HCT116 (cell line): Measurements from ENCODE around the gene ZNF341. TPM values are rescaled to one million over a fixed set of nuclear protein-coding genes. Genes with fewer than 3 reads are reported as not detected.

Experiments
- ATAC-seq: fragments of 200-7000 bp; cut with Tn5 transposase; 2 replicates; pipeline ENCODE4 v1.9.1; 2020; ENCODE audit warnings: mild to moderate bottlenecking, moderate library complexity
- BruUV-seq: library from RNA; stranded (reverse); fragments of 400-500 nt; replicated peaks from 2 replicates; lab custom pipeline; 2021; lab: Mats Ljungman, UMichigan
- CTCF ChIA-PET: fragments of 300-600 bp; sonication (Branson Sonifier 250); formaldehyde crosslinking; loops from one replicate; lab custom pipeline; 2021; ENCODE audit warnings: antibody characterized with exemption; lab: Charles Lee
- POLR2A ChIA-PET: fragments of 300-600, 350-600 bp; sonication (Branson Sonifier 250); formaldehyde crosslinking; loops from one replicate; lab custom pipeline; 2021; ENCODE audit warnings: antibody characterized with exemption; lab: Charles Lee
- RAD21 ChIA-PET, 2 experiments: fragments of 300-600 bp; sonication (Branson Sonifier 250); formaldehyde crosslinking; loops; one replicate each; lab custom pipeline; 2023; ENCODE audit warnings: low total read pairs in 2 of 2; ENCODE audit not compliant: uncharacterized antibody in 2 of 2, unreplicated experiment in 2 of 2, low non-redundant PET in 1 of 2; lab: Charles Lee
- DNase-seq: peaks from one replicate; pipeline ENCODE4 v3.0.0-alpha.2; 2010; ENCODE audit warnings: low read depth, low spot score
- H2AFZ ChIP-seq: fragments of 200-600 bp; shearing (Covaris generic), sonication (generic); 2 replicates; pipeline ENCODE4 v1.6.1; 2017; ENCODE audit warnings: low read depth, mixed run types, mixed read lengths, antibody characterized with exemption, low read length; ENCODE audit not compliant: poor library complexity, severe bottlenecking
- H3K27ac ChIP-seq: 2 replicates; pipeline ENCODE4 v1.5.1; 2012; ENCODE audit warnings: low read depth, low read length
- H3K27me3 ChIP-seq: fragments of 200-600 bp; sonication (generic); 2 replicates; pipeline ENCODE4 v1.6.1; 2016; ENCODE audit warnings: mixed run types, low read length, mixed read lengths; ENCODE audit not compliant: insufficient read depth
- H3K36me3 ChIP-seq, 2 experiments: fragments of 200-500 bp in 1 of 2; fragments of 200-600 bp in 1 of 2; sonication (Bioruptor generic) in 1 of 2; sonication (generic) in 1 of 2; 2 replicates each; pipeline versions ENCODE4 v1.5.1 to v1.6.1; 2014 to 2016; ENCODE audit warnings: low read length in 2 of 2, inconsistent platforms in 1 of 2, mixed read lengths in 1 of 2, mixed run types in 1 of 2; ENCODE audit not compliant: insufficient read depth in 2 of 2, control insufficient read depth in 1 of 2
- H3K4me1 ChIP-seq, 2 experiments: fragments of 200-600 bp in 1 of 2; sonication (generic) in 1 of 2; 2 replicates each; pipeline versions ENCODE4 v1.5.1 to v1.6.1; 2012 to 2017; ENCODE audit warnings: low read length in 2 of 2, inconsistent platforms in 1 of 2, mild to moderate bottlenecking in 1 of 2, mixed read lengths in 1 of 2, mixed run types in 1 of 2, moderate library complexity in 1 of 2; ENCODE audit not compliant: insufficient read depth in 2 of 2, control insufficient read depth in 1 of 2
- H3K4me2 ChIP-seq: fragments of 200-600 bp; sonication (generic); 2 replicates; pipeline ENCODE4 v1.6.1; 2017; ENCODE audit warnings: mixed run types, low read length, mixed read lengths
- H3K4me3 ChIP-seq, 2 experiments: fragments of 200-600 bp in 1 of 2; sonication (generic) in 1 of 2; replicated peaks in 1 of 2; 2 replicates each; pipeline ENCODE4 v1.5.1; 2011 to 2016; ENCODE audit warnings: low read length in 2 of 2, control low read depth in 1 of 2, low read depth in 1 of 2, mild to moderate bottlenecking in 1 of 2, mixed read lengths in 1 of 2, mixed run types in 1 of 2
- H3K79me2 ChIP-seq: fragments of 200-600 bp; sonication (generic); 2 replicates; pipeline ENCODE4 v1.6.1; 2017; ENCODE audit warnings: mild to moderate bottlenecking, mixed run types, low read length, moderate library complexity, mixed read lengths; ENCODE audit not compliant: insufficient read depth
- H3K9ac ChIP-seq: fragments of 200-600 bp; sonication (generic); 2 replicates; pipeline ENCODE4 v1.6.1; 2016; ENCODE audit warnings: low read length, mixed read lengths
- H3K9me2 ChIP-seq: fragments of 200-600 bp; sonication (generic), shearing (Covaris generic); 2 replicates; pipeline ENCODE4 v1.6.1; 2017; ENCODE audit warnings: mixed run types, mild to moderate bottlenecking, moderate library complexity; ENCODE audit not compliant: insufficient read depth
- H3K9me3 ChIP-seq, 2 experiments: fragments of 200-500 bp in 1 of 2; fragments of 200-600 bp in 1 of 2; sonication (Bioruptor generic) in 1 of 2; sonication (generic) in 1 of 2; 2 replicates each; pipeline ENCODE4 v1.6.1; 2014 to 2017; ENCODE audit warnings: low read length in 2 of 2, mixed read lengths in 2 of 2, inconsistent platforms in 1 of 2, low read depth in 1 of 2, mild to moderate bottlenecking in 1 of 2, mixed run types in 1 of 2, moderate library complexity in 1 of 2; ENCODE audit not compliant: control insufficient read depth in 1 of 2, insufficient read depth in 1 of 2
- H4K20me1 ChIP-seq: fragments of 200-600 bp; sonication (generic), shearing (Covaris generic); 2 replicates; pipeline ENCODE4 v1.6.1; 2017; ENCODE audit warnings: mixed run types, mild to moderate bottlenecking, moderate library complexity; ENCODE audit not compliant: insufficient read depth
- CTCF ChIP-seq, 3 experiments: fragments of 200-600 bp in 1 of 3; sonication (generic) in 1 of 3; IDR thresholded peaks in 2 of 3; conservative IDR thresholded peaks in 1 of 3; 2 replicates each; pipeline ENCODE4 v1.5.1; 2012 to 2017; ENCODE audit warnings: low read depth in 2 of 3, low read length in 2 of 3, antibody characterized with exemption in 1 of 3, borderline replicate concordance in 1 of 3, control low read depth in 1 of 3, mild to moderate bottlenecking in 1 of 3, mixed read lengths in 1 of 3, mixed run types in 1 of 3, moderate library complexity in 1 of 3; ENCODE audit not compliant: insufficient read depth in 1 of 3
- EGR1 ChIP-seq: IDR thresholded peaks from 2 replicates; pipeline ENCODE4 v1.6.1; 2012; ENCODE audit warnings: low read depth
- ELF1 ChIP-seq: IDR thresholded peaks from 2 replicates; pipeline ENCODE4 v1.6.1; 2012; ENCODE audit warnings: low read depth, borderline replicate concordance
- EZH2 ChIP-seq: fragments of 200-600 bp; sonication (generic); IDR thresholded peaks from 2 replicates; pipeline ENCODE4 v1.6.1; 2017; ENCODE audit warnings: antibody characterized with exemption, mixed run types
- FOSL1 ChIP-seq: IDR thresholded peaks from 2 replicates; pipeline ENCODE4 v1.6.1; 2012; ENCODE audit warnings: low read depth
- JUND ChIP-seq: IDR thresholded peaks from 2 replicates; pipeline ENCODE4 v1.6.1; 2012
- MAX ChIP-seq: IDR thresholded peaks from 2 replicates; pipeline ENCODE4 v1.6.1; 2012
- POLR2A ChIP-seq: IDR thresholded peaks from 2 replicates; pipeline ENCODE4 v1.7.0; 2011; ENCODE audit warnings: borderline replicate concordance; ENCODE audit not compliant: insufficient read depth, insufficient read length; ENCODE audit errors: extremely low read depth
- RAD21 ChIP-seq: IDR thresholded peaks from 2 replicates; pipeline ENCODE4 v1.6.1; 2012; ENCODE audit warnings: low read depth, mild to moderate bottlenecking
- SIN3A ChIP-seq: IDR thresholded peaks from 2 replicates; pipeline ENCODE4 v1.6.1; 2012; ENCODE audit warnings: low read depth
- SP1 ChIP-seq: IDR thresholded peaks from 2 replicates; pipeline ENCODE4 v1.6.1; 2012; ENCODE audit warnings: low read depth
- SRF ChIP-seq: IDR thresholded peaks from 2 replicates; pipeline ENCODE4 v1.6.1; 2012; ENCODE audit warnings: low read depth
- TCF7L2 ChIP-seq: IDR thresholded peaks from 2 replicates; pipeline ENCODE4 v1.7.0; 2011; ENCODE audit warnings: borderline replicate concordance, inconsistent platforms; ENCODE audit not compliant: insufficient read depth, insufficient read length; ENCODE audit errors: extremely low read depth
- YY1 ChIP-seq: IDR thresholded peaks from 2 replicates; pipeline ENCODE4 v1.6.1; 2011; ENCODE audit warnings: low read length, low read depth, moderate library complexity, mild to moderate bottlenecking; ENCODE audit not compliant: insufficient replicate concordance; ENCODE audit errors: extremely low read depth
- ZBTB33 ChIP-seq: IDR thresholded peaks from 2 replicates; pipeline ENCODE4 v1.6.1; 2011; ENCODE audit warnings: mild to moderate bottlenecking, low read length, moderate library complexity; ENCODE audit not compliant: insufficient replicate concordance; ENCODE audit errors: extremely low read depth
- intact Hi-C: fragments of 100-400 bp; cut with micrococcal nuclease; formaldehyde crosslinking; loops from 2 replicates; pipeline ENCODE4 v1.10.0; 2022
- total RNA-seq: library from RNA; stranded (reverse); gene quantifications from one replicate; pipeline ENCODE4 v1.2.1, GENCODE V29; 2021; ENCODE audit not compliant: unreplicated experiment

The ZNF341 gene
- total RNA-seq, 1 experiment from 2014 or later, result 4.9 TPM

GRCh38 chr20:33727806-33728205 lies 4.0 kb upstream of the ZNF341 start:
- peaks cover 6 to 12% of the 10 kb centered on the region in 2 experiments for H3K4me1 ChIP-seq

GRCh38 chr20:33728463-33728862 lies 3.3 kb upstream of the ZNF341 start:
- ChIA-PET RAD21 (no interaction called here), CTCF (no interaction called here), POLR2A (no interaction called here)
- intact Hi-C loops, result no loop called here
- peaks cover 13 to 18% of the 10 kb centered on the region in 2 experiments for H3K4me1 ChIP-seq
- no peak overlapping the region for H3K27ac ChIP-seq
- no peaks in the 10 kb centered on the region for H3K9me2 ChIP-seq
- no peaks in the 10 kb centered on the region for H3K36me3 ChIP-seq
- H3K9me3 ChIP-seq, result no peaks in the 10 kb centered on the region
- H3K79me2 ChIP-seq, result 0 out of 2 replicates have a peak, but pooled peaks cover under 1% of the 10 kb centered on the region
- TF ChIP-seq EZH2 (no peak), CTCF (IDR thresholded peaks at IDR 0.05 in 2 of 3, conservative IDR thresholded peaks at IDR 0.05 in 1 of 3; ENCODE audit: borderline replicate concordance in 1 of 3, insufficient read depth in 1 of 3, low read depth in 2 of 3, low read length in 2 of 3) (no peak), SRF (no peak), POLR2A (no peak), TCF7L2 (no peak), FOSL1 (no peak), EGR1 (no peak), MAX (no peak), JUND (no peak), YY1 (no peak), RAD21 (no peak)
- no peak overlapping the region for H3K4me3 ChIP-seq
- H3K4me2 ChIP-seq, result no peak overlapping the region
- no peaks in the 10 kb centered on the region for H4K20me1 ChIP-seq
- DNase-seq (no peak), ATAC-seq (no peak)
- H3K27me3 ChIP-seq, result no peaks in the 10 kb centered on the region
- no TSS peak for BruUV-seq
- H3K9ac ChIP-seq, result no peak overlapping the region
- H2AFZ ChIP-seq, result no peak overlapping the region

More at GRCh38 chr20:33727806-33728205, 4.0 kb upstream of the ZNF341 start:
- BruUV-seq, result no TSS peak
- RAD21 ChIA-PET, result no interaction called here
- CTCF ChIA-PET, result no interaction called here
- H3K79me2 ChIP-seq, result no peaks in the 10 kb centered on the region
- H3K27ac ChIP-seq, result no peak overlapping the region
- no peak for TF ChIP-seq SP1
- no peak for TF ChIP-seq ELF1
- no peak for TF ChIP-seq POLR2A
- TF ChIP-seq ZBTB33, result no peak
- no peak for TF ChIP-seq TCF7L2
- no peak for TF ChIP-seq JUND
- no peak for TF ChIP-seq SIN3A
- no peak for TF ChIP-seq EZH2
- DNase-seq, result no peak
- no peak for ATAC-seq
- POLR2A ChIA-PET, result no interaction called here
- H3K9ac ChIP-seq, result no peak overlapping the region
- H3K4me3 ChIP-seq, result no peak overlapping the region
- H3K27me3 ChIP-seq, result no peaks in the 10 kb centered on the region
- intact Hi-C loops, result no loop called here
- H3K9me2 ChIP-seq, result no peaks in the 10 kb centered on the region
- no peak overlapping the region for H2AFZ ChIP-seq
- no peaks in the 10 kb centered on the region for H4K20me1 ChIP-seq
- no peaks in the 10 kb centered on the region for H3K36me3 ChIP-seq
- H3K9me3 ChIP-seq, result no peaks in the 10 kb centered on the region
- no peak overlapping the region for H3K4me2 ChIP-seq
